HepG2 (cell line): ENCODE data around the gene THADA. TPM values are rescaled to one million over a fixed set of nuclear protein-coding genes. Genes with fewer than 3 reads are reported as not detected.

Source experiments
- ATAC-seq: fragments of 200-7000 bp; cut with Tn5 transposase; 3 replicates; pipeline ENCODE4 v1.9.1; 2020; ENCODE audit warnings: mild to moderate bottlenecking, moderate library complexity
- BruUV-seq: library from RNA; stranded (reverse); fragments of 400-500 nt; replicated peaks from 2 replicates; lab custom pipeline; 2021; lab: Mats Ljungman, UMichigan
- CTCF ChIA-PET: fragments of 300-600 bp; formaldehyde crosslinking; extraction: SDS; loops from one replicate; lab custom pipeline; 2021; ENCODE audit warnings: low total read pairs, inconsistent platforms, low intra/inter-chr PET ratio; lab: Yijun Ruan, JAX
- POLR2A ChIA-PET: fragments of 350-600 bp; sonication (Branson Sonifier 250); formaldehyde crosslinking; loops from one replicate; lab custom pipeline; 2020; ENCODE audit warnings: antibody characterized with exemption, inconsistent platforms; lab: Yijun Ruan, JAX
- DNase-seq: peaks from one replicate; pipeline ENCODE4 v3.0.0-alpha.2; 2015; ENCODE audit warnings: low spot score
- FAIRE-seq: peaks from 3 replicates; lab custom pipeline; 2011; peaks lifted over from hg19 to GRCh38; lab: Jason Lieb, UNC
- H2AFZ ChIP-seq: one replicate; pipeline ENCODE4 v1.6.1; 2011; ENCODE audit warnings: low read length, inconsistent platforms
- H3K27ac ChIP-seq: fragments of 300-600 bp; 3 replicates; pipeline ENCODE4 v1.8.0; 2011; ENCODE audit warnings: mixed run types, mild to moderate bottlenecking, mixed read lengths, low read length, inconsistent platforms; ENCODE audit not compliant: insufficient read depth; ENCODE audit errors: extremely low read length
- H3K27me3 ChIP-seq, 2 experiments: fragments of 200-600 bp in 1 of 2; 2 replicates in 1 of 2; 3 replicates in 1 of 2; pipeline versions ENCODE4 v1.6.0 to v1.8.0; 2011; ENCODE audit warnings: low read length in 2 of 2, mild to moderate bottlenecking in 2 of 2, moderate library complexity in 2 of 2, inconsistent platforms in 1 of 2; ENCODE audit not compliant: insufficient read depth in 2 of 2, control insufficient read depth in 1 of 2
- H3K36me3 ChIP-seq, 2 experiments: fragments of 200-600 bp in 1 of 2; replicated peaks in 1 of 2; 2 replicates in 1 of 2; 3 replicates in 1 of 2; pipeline versions ENCODE4 v1.5.1 to v1.8.0; 2011; ENCODE audit warnings: low read length in 2 of 2, inconsistent platforms in 1 of 2; ENCODE audit not compliant: insufficient read depth in 2 of 2, control insufficient read depth in 1 of 2
- H3K4me1 ChIP-seq: 2 replicates; pipeline ENCODE4 v1.5.1; 2012; ENCODE audit warnings: low read length, inconsistent platforms; ENCODE audit not compliant: insufficient read depth
- H3K4me2 ChIP-seq: 2 replicates; pipeline ENCODE4 v1.6.0; 2011; ENCODE audit warnings: low read depth, low read length, inconsistent platforms
- H3K4me3 ChIP-seq, 3 experiments: fragments of 200-600 bp in 1 of 3; sonication (generic), shearing (Covaris generic) in 1 of 3; replicated peaks in 1 of 3; 2 replicates each; pipeline ENCODE4 v1.5.1; 2011 to 2016; ENCODE audit warnings: low read length in 3 of 3, inconsistent platforms in 2 of 3, low read depth in 2 of 3, mild to moderate bottlenecking in 2 of 3, control low read depth in 1 of 3, mixed read lengths in 1 of 3; ENCODE audit not compliant: insufficient read depth in 1 of 3
- H3K79me2 ChIP-seq: one replicate; pipeline ENCODE4 v1.6.1; 2011; ENCODE audit warnings: low read length, inconsistent platforms; ENCODE audit not compliant: insufficient read depth
- H3K9ac ChIP-seq: 2 replicates; pipeline ENCODE4 v1.6.0; 2011; ENCODE audit warnings: mild to moderate bottlenecking, low read depth, low read length, inconsistent platforms; ENCODE audit not compliant: insufficient read depth
- H3K9me3 ChIP-seq: 2 replicates; pipeline ENCODE4 v1.5.1; 2012; ENCODE audit warnings: mild to moderate bottlenecking, low read length
- H4K20me1 ChIP-seq: 2 replicates; pipeline ENCODE4 v1.6.0; 2011; ENCODE audit warnings: inconsistent platforms, mild to moderate bottlenecking, low read length, moderate library complexity; ENCODE audit not compliant: insufficient read depth
- MAFF ChIP-seq: IDR thresholded peaks from 2 replicates; pipeline ENCODE4 v1.6.1; 2011; ENCODE audit warnings: low read depth, low read length, improper control_type of control experiment
- MAFK ChIP-seq, 2 experiments: IDR thresholded peaks in 1 of 2; conservative IDR thresholded peaks in 1 of 2; 2 replicates each; pipeline ENCODE4 v1.6.1; 2011; ENCODE audit warnings: improper control_type of control experiment in 2 of 2, low read length in 2 of 2
- POGZ ChIP-seq: sonication (generic); formaldehyde crosslinking; IDR thresholded peaks from 2 replicates; pipeline ENCODE4 v1.4.0; 2020; ENCODE audit warnings: mild to moderate bottlenecking, missing genetic modification reagents
- SMAD3 ChIP-seq: sonication (generic); formaldehyde crosslinking; IDR thresholded peaks from 2 replicates; pipeline ENCODE4 v1.4.0; 2020; ENCODE audit warnings: missing genetic modification reagents
- TBL1XR1 ChIP-seq: fragments of 150-350 bp; IDR thresholded peaks from 2 replicates; pipeline ENCODE4 v1.6.1; 2014; ENCODE audit warnings: borderline replicate concordance, low read length; ENCODE audit not compliant: partially characterized antibody
- ZC3H4 ChIP-seq: sonication (generic); formaldehyde crosslinking; IDR thresholded peaks from 2 replicates; pipeline ENCODE4 v1.4.0; 2020; ENCODE audit warnings: missing genetic modification reagents, borderline replicate concordance
- ZNF317 ChIP-seq: sonication (generic); formaldehyde crosslinking; IDR thresholded peaks from 2 replicates; pipeline ENCODE4 v1.5.0; 2020; ENCODE audit warnings: mild to moderate bottlenecking, missing genetic modification reagents
- ZNF460 ChIP-seq: sonication (generic); formaldehyde crosslinking; IDR thresholded peaks from 2 replicates; pipeline ENCODE4 v1.5.1; 2020; ENCODE audit warnings: missing genetic modification reagents, mild to moderate bottlenecking, borderline replicate concordance
- WGBS: methylation state at CpG from one replicate; pipeline ENCODE4 v1.1.6; 2017; ENCODE audit warnings: low lambda C conversion rate; 5-methylcytosine and 5-hydroxymethylcytosine counted together
- in situ Hi-C: cut with HindIII; loops from 2 replicates; pipeline ENCODE4 v1.10.0; 2017; ENCODE audit warnings: low pct_unique_long_range_greater_than_20kb; ENCODE audit not compliant: extremely low pct_ligation_motif_present
- intact Hi-C: fragments of 100-400 bp; cut with micrococcal nuclease; formaldehyde crosslinking; loops from one replicate; pipeline ENCODE4 v1.10.0; 2022; ENCODE audit not compliant: unreplicated experiment
- polyA plus RNA-seq, 8 experiments: library from polyadenylated mRNA; depleted of rRNA in 3 of 8; stranded (reverse) in 7 of 8; unstranded in 1 of 8; fragments of >200 nt; fragmentation: Illumina TruSeq in 4 of 8; extraction: Trizol in 4 of 8; gene quantifications; 2 replicates each; pipeline versions ENCODE4 v1.2.1 to v1.2.3, GENCODE V29; 2011 to 2016; ENCODE audit warnings: low read depth in 4 of 8, missing spikeins in 1 of 8, mixed read lengths in 1 of 8; ENCODE audit not compliant: insufficient read depth in 1 of 8
- total RNA-seq, 5 experiments: library from RNA; depleted of rRNA; stranded (reverse); fragments of >200 nt; fragmentation: Illumina TruSeq; extraction: Trizol; gene quantifications; 2 replicates each; pipeline ENCODE4 v1.2.3, GENCODE V29; 2016; ENCODE audit warnings: low read depth in 1 of 5

The THADA gene
- total and polyA plus RNA-seq, 2 of the 13 experiments (the other 11 are each of a cell fraction or from before 2014, with no cell fraction given) = 12.7 to 21.7 TPM

GRCh38 chr2:43539436-43539835 lies 56.4 kb downstream of the THADA start (continued):
- no peak for TF ChIP-seq ZNF317 (CRISPR knock-in tag)
- TF ChIP-seq ZNF460 = no peak
- no peak for TF ChIP-seq SMAD3 (CRISPR knock-in tag)
- no peak for TF ChIP-seq POGZ (CRISPR knock-in tag)
- no peak for TF ChIP-seq TBL1XR1

DNA sequence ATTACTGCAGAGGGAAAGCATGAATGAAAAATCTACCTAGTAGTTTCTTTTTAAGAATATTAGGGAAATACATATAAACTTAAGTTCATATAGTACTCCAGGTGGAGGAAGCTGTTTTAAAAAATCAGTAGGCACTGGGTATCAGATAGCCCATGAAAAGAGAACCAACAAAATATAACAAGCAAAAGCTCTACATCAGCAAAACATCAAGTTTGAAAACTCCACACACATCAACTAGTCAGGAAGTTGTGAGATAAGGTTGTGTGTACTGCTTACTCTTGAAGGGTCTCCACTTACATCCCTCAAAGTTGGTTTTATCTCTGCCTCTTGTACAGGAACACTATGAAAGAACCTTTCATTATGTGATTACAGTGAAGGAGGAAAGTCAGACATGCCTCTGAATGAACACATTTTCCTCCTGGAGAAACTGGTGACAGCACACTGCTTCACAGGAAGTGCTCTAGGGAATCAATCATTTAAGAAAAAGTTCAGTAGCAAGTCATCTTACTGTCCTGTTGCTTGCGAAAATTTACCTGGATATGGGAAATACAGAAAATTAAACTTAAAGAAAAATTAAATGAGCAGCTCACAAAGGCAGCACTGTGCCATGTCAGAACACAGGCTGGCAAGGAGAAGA lies 57.7 kb downstream of the THADA start:
- 96% methylated on average over 1 of the region's 1 CpG for WGBS
- Histone ChIP-seq H2AFZ (no peak overlapping the region), H3K36me3 (0 out of 5 replicates have a peak, but pooled peaks cover 2% of the 10 kb centered on the region in 2 experiments), H3K4me2 (no peak overlapping the region), H3K27ac (no peak overlapping the region), H3K27me3 (no peaks in the 10 kb centered on the region), H3K4me1 (peaks cover 11% of the 10 kb centered on the region), H4K20me1 (no peaks in the 10 kb centered on the region), H3K4me3 (no peak overlapping the region), H3K9ac (no peak overlapping the region), H3K9me3 (no peaks in the 10 kb centered on the region), H3K79me2 (no peaks in the 10 kb centered on the region)
- FAIRE-seq (no peak), ATAC-seq (no peak), DNase-seq (no peak)
- intact Hi-C loops = loop anchor here (1.0 kb wide), 1 partner anchor 411 kb away; no protein-coding TSS in a partner anchor
- POLR2A ChIA-PET = no interaction called here
- TF ChIP-seq MAFK (conservative IDR thresholded peaks at IDR 0.05 in 1 of 2, IDR thresholded peaks at IDR 0.05 in 1 of 2; ENCODE audit: low read length in 2 of 2) (peak; percentile 66 to 81), MAFF (peak; percentile 74), ZC3H4 (CRISPR knock-in tag) (no peak)
- CTCF ChIA-PET = no interaction called here
- no TSS peak for BruUV-seq
- in situ Hi-C loops = no loop called here
